T-cell (primary cell): ENCODE data around the gene PRMT2. TPM values are rescaled to one million over a fixed set of nuclear protein-coding genes. Genes with fewer than 3 reads are reported as not detected.
A peak's percentile ranks its signal among the peaks of the same experiment; 100 is the strongest.

Source experiments
- ATAC-seq, 4 experiments: fragments of 200-7000 bp in 3 of 4; fragments of 150-1000 bp in 1 of 4; cut with Tn5 transposase; replicated peaks in 1 of 4; 1 replicate in 3 of 4; 2 replicates in 1 of 4; pipeline ENCODE4 v1.10.0; 2021; ENCODE audit warnings: moderate library complexity in 3 of 4, mild to moderate bottlenecking in 2 of 4, moderate number of reproducible peaks in 1 of 4
- CTCF ChIA-PET, 2 donors: fragments of 300-600 bp; sonication (Branson Sonifier 250); formaldehyde crosslinking; loops; one replicate each; lab custom pipeline; 2022; ENCODE audit warnings: antibody characterized with exemption in 2 of 2; lab: Charles Lee
- POLR2A ChIA-PET, 2 donors: fragments of 300-600 bp; sonication (Branson Sonifier 250); formaldehyde crosslinking; loops; one replicate each; lab custom pipeline; 2022; ENCODE audit warnings: antibody characterized with exemption in 2 of 2; lab: Charles Lee
- DNase-seq, 35 experiments: peaks; one replicate each; pipeline versions ENCODE4 v3.0.0 to v3.0.0-alpha.2; 2013 to 2023
- H3K27ac ChIP-seq: one replicate; pipeline ENCODE4 v1.5.1; 2013; ENCODE audit warnings: low read length
- H3K27me3 ChIP-seq, 2 experiments: replicated peaks in 1 of 2; 1 replicate in 1 of 2; 2 replicates in 1 of 2; pipeline versions ENCODE4 v1.6.1 to v1.7.0; 2013; ENCODE audit warnings: low read length in 1 of 2, mixed read lengths in 1 of 2; ENCODE audit not compliant: control insufficient read depth in 2 of 2, insufficient read depth in 2 of 2; ENCODE audit errors: extremely low read depth in 1 of 2
- H3K36me3 ChIP-seq, 2 donors: 1 replicate in 1 of 2; 2 replicates in 1 of 2; pipeline versions ENCODE4 v1.6.1 to v1.7.0; 2013; ENCODE audit warnings: low read length in 1 of 2; ENCODE audit not compliant: control insufficient read depth in 2 of 2, insufficient read depth in 1 of 2; ENCODE audit errors: extremely low read depth in 1 of 2
- H3K4me1 ChIP-seq, 2 experiments: 1 replicate in 1 of 2; 2 replicates in 1 of 2; pipeline versions ENCODE4 v1.6.1 to v1.7.0; 2013; ENCODE audit warnings: low read length in 2 of 2, mixed read lengths in 1 of 2; ENCODE audit not compliant: insufficient read depth in 2 of 2, control insufficient read depth in 1 of 2; ENCODE audit errors: extremely low read depth in 1 of 2
- H3K4me3 ChIP-seq, 2 donors: 1 replicate in 1 of 2; 2 replicates in 1 of 2; pipeline versions ENCODE4 v1.5.1 to v1.7.0; 2013; ENCODE audit warnings: mild to moderate bottlenecking in 2 of 2, low read length in 1 of 2, moderate library complexity in 1 of 2; ENCODE audit not compliant: control insufficient read depth in 1 of 2; ENCODE audit errors: extremely low read depth in 1 of 2
- H3K9me3 ChIP-seq: 2 replicates; pipeline ENCODE4 v1.7.0; 2013
- H3K27ac Mint-ChIP-seq, 2 donors: one replicate each; pipeline ENCODE4 v1.8.0; 2020 to 2021; ENCODE audit warnings: mild to moderate bottlenecking in 2 of 2, mixed read lengths in 2 of 2
- H3K27me3 Mint-ChIP-seq, 2 donors: one replicate each; pipeline ENCODE4 v1.8.0; 2021 to 2022; ENCODE audit warnings: mixed read lengths in 2 of 2
- H3K36me3 Mint-ChIP-seq: one replicate; pipeline ENCODE4 v1.8.0; 2021; ENCODE audit warnings: mixed read lengths
- H3K4me1 Mint-ChIP-seq, 3 donors: one replicate each; pipeline ENCODE4 v1.8.0; 2020 to 2022; ENCODE audit warnings: mixed read lengths in 3 of 3, mild to moderate bottlenecking in 1 of 3
- H3K4me3 Mint-ChIP-seq, 3 donors: one replicate each; pipeline ENCODE4 v1.8.0; 2020 to 2022; ENCODE audit warnings: mild to moderate bottlenecking in 3 of 3, mixed read lengths in 3 of 3, moderate library complexity in 3 of 3
- H3K9me3 Mint-ChIP-seq, 3 donors: one replicate each; pipeline ENCODE4 v1.8.0; 2020 to 2022; ENCODE audit warnings: mixed read lengths in 3 of 3
- WGBS: methylation state at CpG from one replicate; pipeline ENCODE4 v1.1.5; 2013; ENCODE audit warnings: missing lambda C conversion rate; ENCODE audit not compliant: insufficient coverage; 5-methylcytosine and 5-hydroxymethylcytosine counted together
- total RNA-seq, 35 experiments: library from RNA in 6 of 35; stranded (reverse) in 6 of 35; fragments of 120-200 nt in 1 of 35; gene quantifications; one replicate each; pipeline versions ENCODE4 v1.2.1 to v1.2.4 and lab custom pipeline; 2013 to 2026

The PRMT2 gene
- total RNA-seq (100 to 1,000 TPM; 145 to 258 (median 205) TPM), total RNA-seq (lab: John Stamatoyannopoulos, UW) (36.0 to 382 (median 156) reads per million in 29 experiments)
- 207 TPM for total RNA-seq (2013)

GRCh38 chr21:46635324-46636180 is at the start of gene PRMT2:
Gene PRMT2, plus strand, starts transcription at chr21:46635674. Its CDS starts 1,278 bp downstream, at chr21:46636952.
- POLR2A ChIA-PET: interaction anchor here (0.6 to 3.4 kb wide), 9 partner anchors 9 to 85 kb away, joined by 3 to 15 read pairs (median 5); no protein-coding TSS in a partner anchor
- WGBS: under 1% methylated on average over 85 of the region's 90 CpGs
- peaks cover 33 to 52% of the 10 kb centered on the region in 2 experiments for H3K4me1 ChIP-seq

DNA sequence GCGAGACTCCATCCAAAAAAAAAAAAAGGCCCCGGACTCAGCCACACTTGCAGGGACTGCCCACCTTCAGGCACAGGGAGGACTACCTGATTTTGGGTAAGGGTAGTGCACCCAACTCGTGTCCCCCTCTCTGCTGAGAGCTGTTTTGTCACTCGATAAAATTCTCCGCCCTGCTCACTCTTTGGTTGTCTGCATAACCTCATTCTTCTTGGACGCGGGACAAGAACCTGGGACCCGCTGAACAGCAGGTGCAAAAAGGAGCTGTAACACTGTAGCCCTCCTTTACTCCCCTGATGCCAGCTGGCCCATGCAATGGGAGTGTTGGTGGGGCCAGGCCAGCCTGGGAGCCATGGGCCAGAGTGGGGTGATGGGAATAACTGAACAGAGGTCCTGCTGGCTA is 41.2 kb upstream of the PRMT2 start:
- no peak overlapping the region for H3K4me3 Mint-ChIP-seq
- H3K36me3 Mint-ChIP-seq: no peaks in the 10 kb centered on the region
- H3K9me3 Mint-ChIP-seq: peaks cover 4 to 34% (median 20%) of the 10 kb centered on the region in 3 donors
- CTCF ChIA-PET: no interaction called here
- Histone ChIP-seq H3K4me1 (peaks cover 3 to 20% of the 10 kb centered on the region in 2 experiments), H3K4me3 (no peak overlapping the region), H3K36me3 (no peaks in the 10 kb centered on the region), H3K27ac (no peak overlapping the region), H3K27me3 (no peaks in the 10 kb centered on the region), H3K9me3 (no peaks in the 10 kb centered on the region)
- ATAC-seq: no peak
- POLR2A ChIA-PET: no interaction called here
- H3K4me1 Mint-ChIP-seq: peaks cover 6 to 7% (median 6%) of the 10 kb centered on the region in 3 donors
- H3K27ac Mint-ChIP-seq: no peak overlapping the region
- WGBS: 85% methylated on average over 4 of the region's 8 CpGs
- H3K27me3 Mint-ChIP-seq: no peaks in the 10 kb centered on the region
- no peak for DNase-seq

More at GRCh38 chr21:46635324-46636180, at the start of gene PRMT2:
- Histone ChIP-seq H3K36me3 (peaks cover 0 to 5% of the 10 kb centered on the region in 2 donors), H3K9me3 (no peaks in the 10 kb centered on the region), H3K4me3 (peak within 1 kb of the TSS; percentile 99 to 100), H3K27ac (peak within 1 kb of the TSS; percentile 93), H3K27me3 (no peaks in the 10 kb centered on the region)
- no peaks in the 10 kb centered on the region for H3K9me3 Mint-ChIP-seq
- no peaks in the 10 kb centered on the region for H3K27me3 Mint-ChIP-seq
- peaks cover 14% of the 10 kb centered on the region for H3K36me3 Mint-ChIP-seq
- peaks cover 78 to 80% (median 79%) of the 10 kb centered on the region in 3 donors for H3K4me1 Mint-ChIP-seq
- CTCF ChIA-PET: interaction anchor here in 1 of 2 donors (0.6 to 2.4 kb wide), 6 partner anchors 15 to 437 kb away, joined by 3 to 12 read pairs (median 6); no protein-coding TSS in a partner anchor
- peak within 1 kb of the TSS; percentile 93 to 98 for H3K27ac Mint-ChIP-seq
- H3K4me3 Mint-ChIP-seq: peak within 1 kb of the TSS; percentile 95 to 100 (median 97)
- ATAC-seq (peak; percentile 81 to 93 (median 85)), DNase-seq (peak; percentile 93 to 99 (median 97))

DNA sequence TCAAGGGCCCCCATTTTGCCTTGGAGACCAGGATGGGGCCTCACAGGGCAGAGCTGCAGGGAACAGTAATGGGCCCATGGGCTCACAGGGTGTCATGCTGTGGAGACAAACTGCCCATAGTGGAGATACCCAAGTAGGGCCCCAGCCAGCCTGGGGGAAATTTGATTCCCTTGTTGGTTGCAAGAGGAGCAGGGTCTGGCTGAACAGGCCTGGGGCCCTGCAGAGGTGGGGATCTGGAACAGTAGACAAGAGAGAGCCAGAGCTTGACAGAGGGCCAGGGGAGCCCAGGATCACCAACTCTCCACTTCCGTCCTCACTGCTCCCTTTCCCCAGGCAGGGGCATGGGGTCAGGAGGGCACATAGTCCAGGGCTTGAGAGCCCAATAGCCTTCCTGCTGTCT is 39.3 kb upstream of the PRMT2 start:
- Histone ChIP-seq H3K9me3 (no peaks in the 10 kb centered on the region), H3K27me3 (no peaks in the 10 kb centered on the region), H3K36me3 (no peaks in the 10 kb centered on the region), H3K4me1 (peaks cover 8 to 26% of the 10 kb centered on the region in 2 experiments), H3K4me3 (no peak overlapping the region), H3K27ac (no peak overlapping the region)
- DNase-seq (no peak), ATAC-seq (no peak)
- peaks cover 0 to 17% (median 9%) of the 10 kb centered on the region in 3 donors for H3K9me3 Mint-ChIP-seq
- H3K27ac Mint-ChIP-seq: no peak overlapping the region
- H3K36me3 Mint-ChIP-seq: no peaks in the 10 kb centered on the region
- H3K27me3 Mint-ChIP-seq: no peaks in the 10 kb centered on the region
- H3K4me3 Mint-ChIP-seq: no peak overlapping the region
- WGBS: no CpG with 5 or more reads among the region's 1 CpG
- peaks cover 13 to 20% (median 17%) of the 10 kb centered on the region in 3 donors for H3K4me1 Mint-ChIP-seq
- CTCF ChIA-PET: no interaction called here
- POLR2A ChIA-PET: no interaction called here

- Histone ChIP-seq H3K36me3 (no peaks in the 10 kb centered on the region), H3K9me3 (no peaks in the 10 kb centered on the region), H3K4me1 (peaks cover 8 to 26% of the 10 kb centered on the region in 2 experiments), H3K4me3 (no peak overlapping the region), H3K27ac (no peak overlapping the region), H3K27me3 (no peaks in the 10 kb centered on the region)
- Mint-ChIP-seq H3K27ac (peak overlapping the region in 1 of 2 donors; percentile 28), H3K4me3 (no peak overlapping the region), H3K9me3 (peaks cover 0 to 10% (median 6%) of the 10 kb centered on the region in 3 donors), H3K36me3 (no peaks in the 10 kb centered on the region), H3K27me3 (no peaks in the 10 kb centered on the region), H3K4me1 (peaks cover 13 to 28% (median 20%) of the 10 kb centered on the region in 3 donors)
- CTCF ChIA-PET: interaction anchor here in 1 of 2 donors (1.0 kb wide), 1 partner anchor 16 kb away, joined by 3 read pairs; no protein-coding TSS in a partner anchor
- POLR2A ChIA-PET: interaction anchor here in 1 of 2 donors (1.1 kb wide), 1 partner anchor 31 kb away, joined by 3 read pairs; no protein-coding TSS in a partner anchor
- WGBS: 86% methylated on average over 4 of the region's 8 CpGs
- DNase-seq: no peak
- no peak for ATAC-seq
Observed at GRCh38 chr21:46597031-46597430, 38.4 kb upstream of the PRMT2 start.

DNA sequence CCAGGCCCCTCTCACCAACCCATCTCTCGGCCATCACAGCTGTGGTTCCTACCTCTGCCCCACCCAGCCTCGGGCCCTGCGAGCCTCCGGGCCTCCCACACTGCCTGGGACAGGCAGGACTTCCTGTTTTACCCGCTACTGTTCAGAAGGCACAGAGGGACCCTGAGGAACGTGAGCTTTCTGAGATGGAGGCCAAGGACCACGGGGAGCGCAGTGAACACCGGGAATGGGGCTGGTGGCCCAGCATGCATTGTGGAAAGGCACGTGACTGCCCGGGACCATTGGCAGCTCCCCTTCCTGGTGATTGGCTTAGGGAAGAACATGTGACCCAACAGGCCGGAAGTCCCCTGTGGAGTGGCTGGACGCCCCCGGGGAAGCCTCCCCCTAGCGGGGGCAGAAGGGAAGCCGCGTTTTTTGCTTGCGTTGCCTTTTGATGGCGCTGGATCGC is 37.6 kb upstream of the PRMT2 start:
- POLR2A ChIA-PET: interaction anchor here in 1 of 2 donors (1.1 kb wide), 1 partner anchor 30 kb away, joined by 3 read pairs; no protein-coding TSS in a partner anchor
- H3K36me3 ChIP-seq: no peaks in the 10 kb centered on the region
- CTCF ChIA-PET: interaction anchor here in 1 of 2 donors (1.0 kb wide), 1 partner anchor 17 kb away, joined by 3 read pairs; no protein-coding TSS in a partner anchor
- ATAC-seq (no peak), DNase-seq (no peak)
- no peaks in the 10 kb centered on the region for H3K36me3 Mint-ChIP-seq
- H3K27ac Mint-ChIP-seq: no peak overlapping the region
- peaks cover 0 to 5% (median 4%) of the 10 kb centered on the region in 3 donors for H3K9me3 Mint-ChIP-seq
- no peaks in the 10 kb centered on the region for H3K9me3 ChIP-seq
- WGBS: 87% methylated on average over 17 of the region's 20 CpGs
- no peaks in the 10 kb centered on the region for H3K27me3 ChIP-seq
- H3K4me1 Mint-ChIP-seq: peaks cover 16 to 36% (median 27%) of the 10 kb centered on the region in 3 donors
- H3K4me3 Mint-ChIP-seq: no peak overlapping the region
- peaks cover 8 to 26% of the 10 kb centered on the region in 2 experiments for H3K4me1 ChIP-seq
- H3K27ac ChIP-seq: no peak overlapping the region
- no peak overlapping the region for H3K4me3 ChIP-seq
- no peaks in the 10 kb centered on the region for H3K27me3 Mint-ChIP-seq
